ENCODE data around the gene LRPAP1. TPM values are rescaled to one million over a fixed set of nuclear protein-coding genes. Genes with fewer than 3 reads are reported as not detected.

LRPAP1 gene
- polyA plus RNA-seq, 2 of the 4 experiments (the other 2 are of a cell fraction): 64.3 to 81.1 TPM

GRCh38 chr4:3524349-3524748, 7.9 kb downstream of the LRPAP1 start:
- ChIA-PET CTCF (no interaction called here), POLR2A (no interaction called here)
- no peak for FAIRE-seq
- no peak for DNase-seq (ENCODE audit: low read depth in 1 of 2, low spot score in 1 of 2)
- Histone ChIP-seq H3K4me2 (no peak overlapping the region), H3K4me3 (no peak overlapping the region), H3K4me1 (no peaks in the 10 kb centered on the region), H3K27ac (no peak overlapping the region), H3K9me3 (no peaks in the 10 kb centered on the region)
- TF ChIP-seq MYC (IDR thresholded peaks at IDR 0.05; ENCODE audit: borderline replicate concordance, low read length) (no peak), POLR2AphosphoS2 (conservative IDR thresholded peaks at IDR 0.05; ENCODE audit: low read length) (no peak), NFE2L2 (conservative IDR thresholded peaks at IDR 0.05; ENCODE audit: low read length) (no peak), HOXB5 (CRISPR knock-in tag; IDR thresholded peaks at IDR 0.05) (no peak), HEYL (CRISPR knock-in tag; IDR thresholded peaks at IDR 0.05) (no peak), MAZ (IDR thresholded peaks at IDR 0.05; ENCODE audit: borderline replicate concordance, low read depth, low read length) (no peak), RCOR1 (IDR thresholded peaks at IDR 0.05; ENCODE audit: low read depth, low read length) (no peak)
- TF ChIP-seq, protein P1, sequence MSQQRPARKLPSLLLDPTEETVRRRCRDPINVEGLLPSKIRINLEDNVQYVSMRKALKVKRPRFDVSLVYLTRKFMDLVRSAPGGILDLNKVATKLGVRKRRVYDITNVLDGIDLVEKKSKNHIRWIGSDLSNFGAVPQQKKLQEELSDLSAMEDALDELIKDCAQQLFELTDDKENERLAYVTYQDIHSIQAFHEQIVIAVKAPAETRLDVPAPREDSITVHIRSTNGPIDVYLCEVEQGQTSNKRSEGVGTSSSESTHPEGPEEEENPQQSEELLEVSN (IDR thresholded peaks at IDR 0.05; ENCODE audit: borderline replicate concordance, low read depth): no peak
- 81% methylated on average over 7 of the region's 8 CpGs for WGBS (ENCODE audit: missing lambda C conversion rate)
- no peak for ATAC-seq

DNA sequence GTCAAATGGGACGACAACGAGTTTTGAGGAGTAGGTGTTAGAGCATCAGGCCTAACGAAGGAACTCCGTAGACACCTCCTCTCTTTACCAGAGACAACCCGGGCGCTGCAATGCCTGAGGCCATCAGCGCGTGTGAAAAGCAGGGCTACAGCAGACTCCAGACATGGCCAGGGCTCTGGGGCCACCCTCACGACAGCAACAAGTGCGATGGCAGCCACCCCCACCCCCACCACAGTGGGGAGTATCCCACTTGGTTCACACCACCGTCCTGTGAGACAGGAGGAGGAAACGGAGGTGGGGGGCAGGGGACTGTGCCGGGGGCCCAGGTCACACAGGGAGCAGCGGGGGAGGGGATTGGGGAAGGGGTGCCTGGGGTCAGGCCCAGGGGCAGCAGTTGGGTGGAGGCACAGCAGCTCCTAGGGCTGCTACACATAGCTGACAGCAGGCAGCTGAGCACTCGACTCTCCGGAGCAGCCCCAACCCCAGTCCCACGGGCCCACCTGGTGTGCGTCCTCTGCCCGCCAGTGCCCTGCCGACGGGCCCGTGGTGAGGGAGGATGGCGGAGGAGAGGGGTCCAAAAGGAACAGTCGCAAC, 8.5 kb downstream of the LRPAP1 start:
- no peaks in the 10 kb centered on the region for H3K9me3 ChIP-seq
- WGBS (ENCODE audit: missing lambda C conversion rate): 96% methylated on average over 17 of the region's 24 CpGs
- DNase-seq (ENCODE audit: low read depth in 1 of 2, low spot score in 1 of 2) (no peak), ATAC-seq (no peak), FAIRE-seq (no peak)
- no peak overlapping the region for H3K4me2 ChIP-seq
- H3K4me3 ChIP-seq: no peak overlapping the region
- ChIA-PET CTCF (interaction anchor here (1.1 kb wide), 1 partner anchor 43 kb away, joined by 3 read pairs; no protein-coding TSS in a partner anchor), POLR2A (no interaction called here)
- TF ChIP-seq CBX8 (IDR thresholded peaks at IDR 0.05): no peak
- TF ChIP-seq CHD2 (IDR thresholded peaks at IDR 0.05; ENCODE audit: low read length, partially characterized antibody): no peak
- TF ChIP-seq HDAC2 (IDR thresholded peaks at IDR 0.05): no peak
- no peak for TF ChIP-seq EP300 (IDR thresholded peaks at IDR 0.05)
- TF ChIP-seq, protein P1 (IDR thresholded peaks at IDR 0.05; ENCODE audit: borderline replicate concordance, low read depth): no peak
- TF ChIP-seq EHMT2 (IDR thresholded peaks at IDR 0.05; ENCODE audit: low read depth): no peak
- TF ChIP-seq, protein P2, sequence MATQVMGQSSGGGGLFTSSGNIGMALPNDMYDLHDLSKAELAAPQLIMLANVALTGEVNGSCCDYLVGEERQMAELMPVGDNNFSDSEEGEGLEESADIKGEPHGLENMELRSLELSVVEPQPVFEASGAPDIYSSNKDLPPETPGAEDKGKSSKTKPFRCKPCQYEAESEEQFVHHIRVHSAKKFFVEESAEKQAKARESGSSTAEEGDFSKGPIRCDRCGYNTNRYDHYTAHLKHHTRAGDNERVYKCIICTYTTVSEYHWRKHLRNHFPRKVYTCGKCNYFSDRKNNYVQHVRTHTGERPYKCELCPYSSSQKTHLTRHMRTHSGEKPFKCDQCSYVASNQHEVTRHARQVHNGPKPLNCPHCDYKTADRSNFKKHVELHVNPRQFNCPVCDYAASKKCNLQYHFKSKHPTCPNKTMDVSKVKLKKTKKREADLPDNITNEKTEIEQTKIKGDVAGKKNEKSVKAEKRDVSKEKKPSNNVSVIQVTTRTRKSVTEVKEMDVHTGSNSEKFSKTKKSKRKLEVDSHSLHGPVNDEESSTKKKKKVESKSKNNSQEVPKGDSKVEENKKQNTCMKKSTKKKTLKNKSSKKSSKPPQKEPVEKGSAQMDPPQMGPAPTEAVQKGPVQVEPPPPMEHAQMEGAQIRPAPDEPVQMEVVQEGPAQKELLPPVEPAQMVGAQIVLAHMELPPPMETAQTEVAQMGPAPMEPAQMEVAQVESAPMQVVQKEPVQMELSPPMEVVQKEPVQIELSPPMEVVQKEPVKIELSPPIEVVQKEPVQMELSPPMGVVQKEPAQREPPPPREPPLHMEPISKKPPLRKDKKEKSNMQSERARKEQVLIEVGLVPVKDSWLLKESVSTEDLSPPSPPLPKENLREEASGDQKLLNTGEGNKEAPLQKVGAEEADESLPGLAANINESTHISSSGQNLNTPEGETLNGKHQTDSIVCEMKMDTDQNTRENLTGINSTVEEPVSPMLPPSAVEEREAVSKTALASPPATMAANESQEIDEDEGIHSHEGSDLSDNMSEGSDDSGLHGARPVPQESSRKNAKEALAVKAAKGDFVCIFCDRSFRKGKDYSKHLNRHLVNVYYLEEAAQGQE (IDR thresholded peaks at IDR 0.05): no peak
- no peak for TF ChIP-seq HOXA7 (CRISPR knock-in tag; IDR thresholded peaks at IDR 0.05)
- no peak for TF ChIP-seq MAZ (IDR thresholded peaks at IDR 0.05; ENCODE audit: borderline replicate concordance, low read depth, low read length)
- TF ChIP-seq TP53 (CRISPR knock-in tag; IDR thresholded peaks at IDR 0.05): no peak
- TF ChIP-seq CBX2 (IDR thresholded peaks at IDR 0.05; ENCODE audit: borderline replicate concordance, low read depth): no peak
- TF ChIP-seq FOSL2 (IDR thresholded peaks at IDR 0.05): no peak
- TF ChIP-seq FOSL2 (CRISPR knock-in tag; IDR thresholded peaks at IDR 0.05): no peak
- no peak overlapping the region for H3K27ac ChIP-seq
- H3K4me1 ChIP-seq: no peaks in the 10 kb centered on the region

DNA sequence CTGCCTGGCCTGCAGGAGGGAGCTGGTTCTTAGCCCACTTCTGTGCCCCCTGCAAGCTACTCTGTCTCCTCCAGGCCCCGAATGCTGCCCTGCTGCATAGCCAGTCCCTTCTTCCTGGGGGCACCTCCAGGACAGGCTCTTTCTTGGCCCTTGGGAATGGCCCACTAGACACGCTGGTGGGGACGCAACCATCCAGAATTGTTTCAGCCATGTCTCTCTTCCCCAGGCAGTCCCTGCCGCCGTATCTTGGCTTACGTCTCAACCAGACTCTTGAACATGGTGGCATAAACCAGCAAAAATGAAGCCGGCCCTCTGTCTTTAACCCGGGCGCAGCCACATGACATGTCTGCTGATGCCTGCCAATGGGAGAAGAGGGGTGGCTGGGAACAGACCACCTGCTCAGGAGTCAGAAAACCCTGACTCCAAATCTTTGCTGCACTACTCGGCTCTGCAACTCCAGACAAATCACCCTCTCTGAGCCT, 9.0 kb downstream of the LRPAP1 start:
- no peak overlapping the region for H3K4me3 ChIP-seq
- no peak for FAIRE-seq
- H3K9me3 ChIP-seq: no peaks in the 10 kb centered on the region
- no peaks in the 10 kb centered on the region for H3K4me1 ChIP-seq
- ChIA-PET POLR2A (no interaction called here), CTCF (interaction anchor here (1.1 kb wide), 1 partner anchor 43 kb away, joined by 3 read pairs; no protein-coding TSS in a partner anchor)
- no peak for ATAC-seq
- H3K27ac ChIP-seq: no peak overlapping the region
- no peak for DNase-seq (ENCODE audit: low read depth in 1 of 2, low spot score in 1 of 2)
- 97% methylated on average over 10 of the region's 10 CpGs for WGBS (ENCODE audit: missing lambda C conversion rate)
- no peak overlapping the region for H3K4me2 ChIP-seq
- TF ChIP-seq POLR2AphosphoS2 (conservative IDR thresholded peaks at IDR 0.05; ENCODE audit: low read length) (no peak), CHD2 (IDR thresholded peaks at IDR 0.05; ENCODE audit: low read length, partially characterized antibody) (no peak), MYC (IDR thresholded peaks at IDR 0.05; ENCODE audit: borderline replicate concordance, low read length) (no peak), TP53 (CRISPR knock-in tag; IDR thresholded peaks at IDR 0.05) (no peak), EHF (CRISPR knock-in tag; IDR thresholded peaks at IDR 0.05) (no peak), ESRRA (IDR thresholded peaks at IDR 0.05; ENCODE audit: borderline replicate concordance, low read length) (no peak), HOXA7 (CRISPR knock-in tag; IDR thresholded peaks at IDR 0.05) (no peak), HMGXB4 (CRISPR knock-in tag; IDR thresholded peaks at IDR 0.05; ENCODE audit: borderline replicate concordance) (no peak), JUN (IDR thresholded peaks at IDR 0.05) (no peak), HEYL (CRISPR knock-in tag; IDR thresholded peaks at IDR 0.05) (no peak), RCOR1 (IDR thresholded peaks at IDR 0.05; ENCODE audit: low read depth, low read length) (no peak), SMC3 (IDR thresholded peaks at IDR 0.05) (no peak), POLR2A (IDR thresholded peaks at IDR 0.05; ENCODE audit: low read length) (no peak), FOSL2 (IDR thresholded peaks at IDR 0.05) (no peak), FOSL2 (CRISPR knock-in tag; IDR thresholded peaks at IDR 0.05) (no peak)
- TF ChIP-seq, protein P3, sequence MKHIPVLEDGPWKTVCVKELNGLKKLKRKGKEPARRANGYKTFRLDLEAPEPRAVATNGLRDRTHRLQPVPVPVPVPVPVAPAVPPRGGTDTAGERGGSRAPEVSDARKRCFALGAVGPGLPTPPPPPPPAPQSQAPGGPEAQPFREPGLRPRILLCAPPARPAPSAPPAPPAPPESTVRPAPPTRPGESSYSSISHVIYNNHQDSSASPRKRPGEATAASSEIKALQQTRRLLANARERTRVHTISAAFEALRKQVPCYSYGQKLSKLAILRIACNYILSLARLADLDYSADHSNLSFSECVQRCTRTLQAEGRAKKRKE (CRISPR knock-in tag; IDR thresholded peaks at IDR 0.05; ENCODE audit: low read depth): no peak
